AG08396 (cell line): ENCODE results near the gene ZNF302.

Source experiments
- DNase-seq: peaks from one replicate; pipeline ENCODE4 v3.0.0; 2012; ENCODE audit warnings: low spot score, mixed read lengths

The ZNF302 gene

GRCh38 chr19:34732612-34733211 lies 55.2 kb downstream of the ZNF302 start:
- DNase-seq, result no peak

- DNase-seq, result no peak
These were observed 55.8 kb downstream of the ZNF302 start for GRCh38 chr19:34733266-34733745.

GRCh38 chr19:34733746-34734536 lies 56.5 kb downstream of the ZNF302 start, which contains the start of gene ZNF181:
TSS of gene ZNF181 (plus strand) at chr19:34734243. CDS start at chr19:34735038, 795 bp downstream.
- DNase-seq, result peak; percentile 90

GRCh38 chr19:34734537-34735103 lies 57.1 kb downstream of the ZNF302 start:
- no peak for DNase-seq
